Measurements from ENCODE around the gene ABCA7.
"Not testable (repeated sequence)": the region's sequence is repeated elsewhere in the genome, so short reads cannot be mapped to it uniquely, and the experiment has no call there.

Gene ABCA7

GRCh38 chr19:1016647-1017114 lies 23.2 kb upstream of the ABCA7 start:
- DNase-seq (ENCODE audit: low spot score) = no peak

DNA sequence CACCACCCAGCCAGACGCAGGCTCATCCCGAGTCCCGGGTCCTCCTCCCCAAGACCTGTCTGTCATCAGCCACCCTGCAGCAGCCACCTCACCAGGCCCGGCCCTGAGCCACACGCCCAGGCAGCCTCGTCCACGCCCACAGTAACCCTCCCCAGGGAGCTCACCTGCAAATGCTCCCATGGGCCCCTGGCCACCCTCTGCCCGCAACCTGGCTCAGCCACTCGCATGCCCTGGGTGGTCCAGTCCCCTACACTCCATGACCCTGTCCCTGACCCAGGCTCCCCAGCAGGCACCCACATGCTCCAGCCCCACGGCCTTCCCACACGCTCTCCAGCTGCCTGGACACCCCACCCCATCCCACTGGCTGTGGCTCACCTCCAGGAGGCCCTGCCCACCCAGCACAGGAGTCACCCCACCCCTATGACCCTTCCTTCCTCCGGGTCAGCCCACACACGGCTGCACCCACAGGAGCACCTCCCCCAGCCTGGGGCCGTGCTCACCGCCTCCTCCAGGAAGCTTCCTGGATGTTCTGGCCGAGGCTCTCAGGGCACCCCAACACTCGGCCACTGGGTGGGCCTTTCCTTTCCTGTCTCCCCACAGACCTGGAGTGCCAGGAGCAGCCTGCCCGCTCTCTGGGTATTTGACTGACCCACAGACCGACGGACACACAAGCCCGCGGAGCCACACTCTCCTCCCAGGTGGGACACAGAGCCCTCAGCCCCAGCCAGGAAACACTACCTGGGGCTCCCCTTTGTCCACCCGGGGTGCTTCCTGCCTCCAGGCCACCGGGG lies 22.6 kb upstream of the ABCA7 start:
- DNase-seq (ENCODE audit: low spot score) = no peak

- DNase-seq (ENCODE audit: low spot score) = no peak
These were observed 22.0 kb upstream of the ABCA7 start for GRCh38 chr19:1017906-1018305.

DNA sequence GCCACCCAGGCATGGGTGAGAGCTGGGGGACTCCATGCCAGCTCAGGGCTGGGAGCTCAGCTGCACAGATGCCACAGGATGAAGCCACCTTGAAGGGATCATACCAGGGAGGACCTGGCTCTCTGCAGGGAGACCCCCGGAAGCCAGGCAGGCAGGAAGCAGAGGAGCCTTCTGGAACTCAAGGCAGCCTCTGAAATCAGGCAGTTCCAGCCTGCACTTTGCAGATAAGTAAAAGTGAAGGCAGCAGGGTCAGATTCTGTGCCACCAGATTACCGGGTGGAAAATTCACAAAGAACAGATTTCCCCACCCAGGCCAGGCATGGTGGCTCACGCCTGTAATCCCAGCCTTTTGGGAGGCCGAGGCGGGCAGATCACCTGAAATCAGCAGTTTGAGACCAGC lies 21.5 kb upstream of the ABCA7 start:
- no peak for DNase-seq (ENCODE audit: low spot score)

DNA sequence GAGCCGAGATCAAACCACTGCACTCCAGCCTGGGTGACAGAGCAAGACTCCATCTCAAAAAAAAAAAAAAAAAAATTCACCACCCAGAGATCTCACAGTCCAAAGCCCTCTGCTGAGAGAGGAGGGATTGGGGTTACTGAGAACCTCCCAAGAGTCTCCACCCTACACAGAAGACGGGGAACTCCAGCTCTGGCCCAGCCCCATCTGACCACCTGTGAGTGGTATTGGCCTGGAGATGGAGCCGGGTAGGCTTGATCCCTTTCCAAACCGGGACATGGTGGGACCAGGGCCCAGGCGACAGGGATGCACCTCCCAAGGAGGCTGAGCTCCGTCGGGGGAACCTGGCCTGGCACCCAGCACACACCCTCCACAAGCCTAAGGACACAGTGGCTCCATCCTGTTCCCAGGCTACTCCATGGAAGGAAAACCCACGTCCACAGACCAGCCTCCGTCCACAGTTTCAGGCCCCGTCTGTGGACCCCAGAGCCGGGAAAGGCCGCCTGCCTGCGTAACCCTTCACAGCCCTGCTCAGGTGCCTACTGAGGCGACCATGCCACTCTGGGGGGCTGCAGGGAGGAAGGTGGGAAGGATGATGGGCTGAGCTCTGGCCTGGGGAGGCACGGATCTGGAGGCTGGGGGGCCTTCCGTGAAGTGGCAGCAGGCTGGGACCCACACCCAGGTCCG lies 20.8 kb upstream of the ABCA7 start:
- no peak for DNase-seq (ENCODE audit: low spot score)

DNA sequence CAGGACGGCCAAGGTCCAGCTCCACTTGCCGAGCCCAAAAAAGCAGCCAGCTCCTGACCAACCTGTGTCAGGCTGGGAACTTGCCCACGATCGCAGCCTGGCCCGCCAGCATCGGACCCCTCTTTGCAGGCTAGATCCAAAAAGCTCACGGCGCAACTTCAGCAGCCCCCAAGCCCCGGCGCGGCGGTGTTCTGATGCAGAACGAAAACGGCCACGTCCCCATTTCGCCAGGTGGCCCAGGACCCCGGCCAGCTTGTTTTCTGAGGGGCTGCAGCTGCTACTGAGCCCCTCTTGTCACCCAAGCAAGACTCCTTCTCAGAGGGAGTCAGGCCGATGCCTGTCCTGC lies 20.3 kb upstream of the ABCA7 start:
- no peak for DNase-seq (ENCODE audit: low spot score)

GRCh38 chr19:1019980-1020867 lies 19.7 kb upstream of the ABCA7 start:
- no peak for DNase-seq (ENCODE audit: low spot score)

GRCh38 chr19:1020868-1021425 lies 19.0 kb upstream of the ABCA7 start, which contains the start of gene TMEM259:
TMEM259 (minus strand) TSS chr19:1021123; CDS start chr19:1020996, 127 bp downstream.
- peak; percentile 97 for DNase-seq (ENCODE audit: low spot score)

DNA sequence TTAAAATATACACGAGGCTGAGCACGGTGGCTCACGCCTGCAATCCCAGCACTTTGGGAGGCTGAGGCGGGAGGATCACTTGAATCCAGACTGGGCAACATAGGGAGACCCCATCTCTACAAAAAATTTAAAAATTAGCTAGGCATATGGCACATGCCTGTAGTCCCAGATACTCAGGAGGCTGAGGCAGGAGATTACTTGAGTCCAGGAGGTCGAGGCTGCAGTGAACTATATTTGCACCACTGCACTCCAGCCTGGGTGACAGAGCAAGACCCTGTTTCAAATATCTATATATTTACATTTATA lies 16.1 kb upstream of the ABCA7 start:
- DNase-seq (ENCODE audit: low spot score) = not testable (repeated sequence)

GRCh38 chr19:1025080-1025479 lies 14.8 kb upstream of the ABCA7 start:
- DNase-seq (ENCODE audit: low spot score) = not testable (repeated sequence)

DNA sequence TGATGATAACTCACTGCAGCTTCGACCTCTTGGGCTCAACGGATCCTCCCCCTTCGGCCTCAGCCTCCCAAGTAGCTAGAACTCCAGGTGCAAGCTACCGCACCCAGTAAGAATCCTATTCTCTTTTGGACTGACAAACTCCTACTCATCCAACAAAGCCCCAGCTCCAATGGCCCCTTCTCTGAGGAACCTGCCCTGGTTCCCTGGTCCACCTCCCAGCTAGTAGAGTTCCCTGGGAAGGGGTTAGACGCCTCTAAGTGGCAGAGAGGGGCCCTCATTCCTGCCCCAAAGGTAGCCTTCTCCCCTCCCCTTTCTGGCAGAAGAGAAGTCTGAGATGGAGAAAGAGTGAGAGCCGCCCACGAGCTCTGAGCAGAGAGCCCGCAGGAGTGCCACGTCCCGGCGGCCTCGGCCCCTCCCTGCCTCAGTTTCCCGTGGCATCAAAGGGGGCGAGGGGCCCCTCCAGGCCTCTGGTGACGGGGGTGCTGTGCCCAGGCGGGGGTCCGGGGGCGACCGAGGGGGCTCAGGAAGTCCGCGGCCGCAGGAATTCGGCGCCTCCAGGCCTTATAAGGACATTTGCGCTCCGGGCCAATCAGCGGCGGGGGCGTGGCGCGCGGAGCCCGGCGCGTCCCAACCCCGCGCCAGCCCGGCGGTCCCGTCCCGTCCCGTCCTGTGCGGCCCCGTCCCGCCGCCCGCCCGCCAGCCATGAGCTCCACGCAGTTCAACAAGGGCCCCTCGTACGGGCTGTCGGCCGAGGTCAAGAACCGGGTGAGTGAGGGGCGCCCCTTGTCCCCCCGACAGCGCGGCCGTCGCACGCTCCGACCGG lies 13.7 kb upstream of the ABCA7 start, which contains the start of gene CNN2:
TSS of gene CNN2 (plus strand) at position 649 of the 823 bp plus-strand sequence. CDS start at position 703, 54 bp downstream.
- peak; percentile 85 for DNase-seq (ENCODE audit: low spot score)

GRCh38 chr19:1026783-1027649 lies 12.9 kb upstream of the ABCA7 start:
- peak; percentile 47 for DNase-seq (ENCODE audit: low spot score)

- peak; percentile 45 for DNase-seq (ENCODE audit: low spot score)
These were observed 12.3 kb upstream of the ABCA7 start for GRCh38 chr19:1027650-1028061.

- DNase-seq (ENCODE audit: low spot score) = peak; percentile 64
These were observed 11.6 kb upstream of the ABCA7 start for GRCh38 chr19:1028062-1028926.

GRCh38 chr19:1032264-1032867 lies 7.5 kb upstream of the ABCA7 start:
- no peak for DNase-seq (ENCODE audit: low spot score)

- DNase-seq (ENCODE audit: low spot score) = no peak
These were observed 3.8 kb upstream of the ABCA7 start for GRCh38 chr19:1035998-1036621.

GRCh38 chr19:1037621-1038064 lies 2.3 kb upstream of the ABCA7 start:
- DNase-seq (ENCODE audit: low spot score) = no peak

DNA sequence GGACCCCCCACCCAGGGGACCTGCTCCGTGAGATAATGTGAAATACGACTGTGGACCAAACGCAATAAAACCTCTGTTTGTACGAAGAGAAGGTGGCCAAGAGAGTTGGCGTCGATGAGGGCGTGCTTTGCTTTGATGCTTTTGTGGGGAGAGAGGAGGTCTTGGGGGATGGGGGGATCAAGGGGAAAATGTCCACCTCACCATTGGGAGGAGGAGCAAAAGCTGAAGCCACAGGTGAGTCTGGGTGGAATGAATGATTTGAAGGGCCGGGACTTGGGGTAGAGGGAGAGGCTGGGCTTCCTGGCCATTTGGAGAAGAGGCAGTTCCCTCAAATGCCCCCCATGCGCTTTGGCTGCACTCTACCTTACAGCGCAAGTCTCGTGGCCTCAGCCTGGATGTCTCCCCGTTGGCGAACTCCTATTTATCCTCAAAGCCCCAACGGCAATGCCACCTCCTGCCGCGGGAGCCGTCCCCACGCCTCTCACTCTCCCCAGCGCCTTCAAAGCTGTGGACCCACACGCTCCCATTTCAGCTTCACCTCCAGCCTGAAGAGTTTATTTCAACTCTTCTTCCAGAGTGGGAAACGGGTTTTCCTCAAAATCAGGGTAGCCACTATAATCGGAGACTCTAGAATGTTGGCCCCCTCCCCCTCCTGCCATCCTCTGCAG lies 795 bp upstream of the ABCA7 start:
- no peak for DNase-seq (ENCODE audit: low spot score)
